ENCODE data around the gene TMEM256. TPM values are rescaled to one million over a fixed set of nuclear protein-coding genes. Genes with fewer than 3 reads are reported as not detected.

TMEM256 gene
- polyA plus RNA-seq, 12 donors, result 45.1 to 67.7 (median 49.8) TPM; not detected in 1

DNA sequence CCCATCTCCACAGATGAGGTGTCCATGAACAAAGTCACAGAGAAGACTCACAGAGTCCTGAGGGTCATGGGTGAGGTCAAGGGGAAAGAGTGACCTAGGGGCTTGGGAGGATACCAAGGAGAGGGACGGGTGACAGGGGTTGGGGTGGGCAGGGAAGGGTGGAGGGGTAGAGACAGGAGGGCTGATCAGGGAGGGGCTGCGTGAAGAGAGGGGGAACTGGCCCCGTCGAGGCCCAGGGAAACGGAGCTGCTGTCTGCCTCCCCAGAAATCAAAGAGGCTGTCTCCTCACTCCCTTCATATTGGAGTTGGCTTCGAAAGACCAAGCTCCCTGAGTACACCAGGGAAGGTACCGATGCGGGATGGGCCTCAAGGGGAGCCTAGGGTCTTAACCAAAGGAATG, 48.3 kb downstream of the TMEM256 start:
- no peak for DNase-seq

DNA sequence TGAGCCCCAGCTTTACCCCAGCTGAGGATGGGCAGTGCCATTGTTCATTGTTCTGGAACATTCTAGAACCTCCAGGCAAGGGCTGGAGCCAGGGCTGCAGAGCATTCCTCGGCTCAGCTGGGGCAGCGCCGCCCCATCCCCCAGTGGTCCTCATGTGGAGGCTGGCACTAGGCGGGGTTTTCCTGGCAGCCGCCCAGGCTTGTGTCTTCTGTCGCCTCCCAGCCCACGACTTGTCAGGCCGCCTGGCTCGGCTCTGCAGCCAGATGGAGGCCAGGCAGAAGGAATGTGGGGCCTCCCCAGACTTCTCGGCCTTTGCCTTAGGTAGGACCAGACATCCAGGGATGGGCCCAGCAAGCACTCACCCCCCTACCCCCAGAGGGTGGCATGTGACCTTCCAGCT, 48.8 kb downstream of the TMEM256 start, which contains the start of gene TMEM95:
Gene TMEM95 (plus strand): TSS at position 104 of the 400 bp plus-strand sequence. CDS start 49 bp downstream, at position 153.
- no peak for DNase-seq

DNA sequence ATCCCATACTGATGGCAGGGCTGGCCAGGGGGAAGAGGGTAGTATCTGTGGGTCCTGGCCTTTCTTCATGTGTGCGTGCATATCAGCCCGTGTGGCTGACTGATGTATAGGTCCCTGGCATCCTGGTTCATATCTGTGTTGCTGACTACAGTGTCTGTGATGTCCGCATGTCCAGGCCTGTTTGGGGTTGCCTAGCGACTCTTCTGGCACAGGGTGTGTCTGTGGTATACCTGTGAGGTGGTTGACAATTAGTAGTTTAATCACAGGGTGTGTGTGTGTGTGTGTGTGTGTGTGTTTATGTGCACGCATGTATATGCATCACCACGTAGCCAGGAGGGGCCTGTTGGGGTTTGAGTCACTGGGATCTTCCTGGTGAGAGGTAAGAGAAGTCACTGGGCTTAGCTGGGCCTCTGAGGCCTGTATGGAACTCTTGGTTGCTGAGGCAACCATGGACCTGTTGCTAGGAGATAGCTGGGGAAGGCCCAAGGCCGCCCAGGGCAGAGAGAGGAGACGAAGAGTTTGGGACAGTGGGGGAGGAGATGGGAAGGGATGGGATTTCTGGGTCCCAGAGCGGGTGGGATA, 49.5 kb downstream of the TMEM256 start:
- DNase-seq, result no peak

Other genes with a start within 250 kb of the TMEM256 start
- 1 to 10 TPM in 10 of 12 donors, not detected in 2; 1.4 to 10.0 (median 2.2) TPM for gene ASGR1, start 224.7 kb downstream of the TMEM256 start, polyA plus RNA-seq (ENCODE audit: insufficient read length in 12 of 12)
- gene DLG4, start 184.3 kb downstream of the TMEM256 start, polyA plus RNA-seq (ENCODE audit: insufficient read length in 12 of 12), result 10 to 100 TPM in 11 of 12 donors, not detected in 1; 14.8 to 47.6 (median 19.5) TPM
- 100 to 1,000 TPM in 11 of 12 donors, not detected in 1; 217 to 359 (median 236) TPM for gene ACADVL, start 184.2 kb downstream of the TMEM256 start, polyA plus RNA-seq (ENCODE audit: insufficient read length in 12 of 12)
- gene DVL2, start 169.6 kb downstream of the TMEM256 start, polyA plus RNA-seq (ENCODE audit: insufficient read length in 12 of 12), result 10 to 100 TPM in 11 of 12 donors, not detected in 1; 26.7 to 49.0 (median 33.7) TPM
- 10 to 100 TPM in 11 of 12 donors, not detected in 1; 22.6 to 56.9 (median 33.3) TPM for gene PHF23, start 164.6 kb downstream of the TMEM256 start, polyA plus RNA-seq (ENCODE audit: insufficient read length in 12 of 12)
- 100 to 1,000 TPM in 11 of 12 donors, not detected in 1; 201 to 913 (median 299) TPM for gene GABARAP, start 161.6 kb downstream of the TMEM256 start, polyA plus RNA-seq (ENCODE audit: insufficient read length in 12 of 12)
- 100 to 1,000 TPM in 11 of 12 donors, not detected in 1; 152 to 205 (median 181) TPM for gene CTDNEP1, start 152.4 kb downstream of the TMEM256 start, polyA plus RNA-seq (ENCODE audit: insufficient read length in 12 of 12)
- gene ELP5, start 151.9 kb downstream of the TMEM256 start, polyA plus RNA-seq (ENCODE audit: insufficient read length in 12 of 12), result 10 to 100 TPM in 11 of 12 donors, not detected in 1; 32.1 to 70.1 (median 38.0) TPM
- 10 to 100 TPM in 1 of 12 donors, 1 to 10 TPM in 7, under 1 TPM in 3, not detected in 1; 0.32 to 39.4 (median 1.1) TPM for gene CLDN7, start 141.6 kb downstream of the TMEM256 start, polyA plus RNA-seq (ENCODE audit: insufficient read length in 12 of 12)
- gene SLC2A4, start 122.4 kb downstream of the TMEM256 start, polyA plus RNA-seq (ENCODE audit: insufficient read length in 12 of 12), result 10 to 100 TPM in 10 of 12 donors, 1 to 10 TPM in 1, not detected in 1; 6.9 to 49.0 (median 19.5) TPM
- gene YBX2, start 109.5 kb downstream of the TMEM256 start, polyA plus RNA-seq (ENCODE audit: insufficient read length in 12 of 12), result 1 to 10 TPM in 9 of 12 donors, under 1 TPM in 2, not detected in 1; 0.41 to 6.7 (median 2.3) TPM
- 100 to 1,000 TPM; 199 to 437 (median 272) TPM for gene EIF5A, start 96.5 kb downstream of the TMEM256 start, polyA plus RNA-seq (ENCODE audit: insufficient read length in 12 of 12)
- gene GPS2, start 88.7 kb downstream of the TMEM256 start, polyA plus RNA-seq (ENCODE audit: insufficient read length in 12 of 12), result 100 to 1,000 TPM in 1 of 12 donors, 10 to 100 TPM in 10, not detected in 1; 56.0 to 125 (median 60.5) TPM
- 10 to 100 TPM in 11 of 12 donors, not detected in 1; 12.7 to 24.9 (median 17.4) TPM for gene NEURL4, start 74.8 kb downstream of the TMEM256 start, polyA plus RNA-seq (ENCODE audit: insufficient read length in 12 of 12)
- gene ACAP1, start 67.6 kb downstream of the TMEM256 start, polyA plus RNA-seq (ENCODE audit: insufficient read length in 12 of 12), result 10 to 100 TPM in 3 of 12 donors, 1 to 10 TPM in 8, not detected in 1; 2.8 to 17.4 (median 8.1) TPM
- gene KCTD11, start 51.9 kb downstream of the TMEM256 start, polyA plus RNA-seq (ENCODE audit: insufficient read length in 12 of 12), result 1 to 10 TPM in 11 of 12 donors, not detected in 1; 5.0 to 9.0 (median 6.6) TPM
- not detected for gene TMEM95, start 48.9 kb downstream of the TMEM256 start, polyA plus RNA-seq (ENCODE audit: insufficient read length in 12 of 12)
- 1 to 10 TPM in 2 of 12 donors, under 1 TPM in 8, not detected in 2; 0.15 to 3.8 (median 0.47) TPM for gene TNK1, start 23.0 kb downstream of the TMEM256 start, polyA plus RNA-seq (ENCODE audit: insufficient read length in 12 of 12)
- gene PLSCR3, start 9.6 kb downstream of the TMEM256 start, polyA plus RNA-seq (ENCODE audit: insufficient read length in 12 of 12), result 10 to 100 TPM in 11 of 12 donors, not detected in 1; 19.8 to 52.1 (median 23.2) TPM
- 10 to 100 TPM in 11 of 12 donors, not detected in 1; 17.0 to 37.6 (median 24.5) TPM for gene NLGN2, start 3.7 kb upstream of the TMEM256 start, polyA plus RNA-seq (ENCODE audit: insufficient read length in 12 of 12)
- gene SPEM1, start 16.2 kb upstream of the TMEM256 start, polyA plus RNA-seq (ENCODE audit: insufficient read length in 12 of 12), result not detected
- not detected for gene SPEM2, start 21.5 kb upstream of the TMEM256 start, polyA plus RNA-seq (ENCODE audit: insufficient read length in 12 of 12)
- gene SPEM3, start 24.8 kb upstream of the TMEM256 start, polyA plus RNA-seq (ENCODE audit: insufficient read length in 12 of 12), result not detected
- 1 to 10 TPM in 3 of 12 donors, under 1 TPM in 7, not detected in 2; 0.62 to 2.2 (median 0.86) TPM for gene TMEM102, start 31.3 kb upstream of the TMEM256 start, polyA plus RNA-seq (ENCODE audit: insufficient read length in 12 of 12)
- gene FGF11, start 35.4 kb upstream of the TMEM256 start, polyA plus RNA-seq (ENCODE audit: insufficient read length in 12 of 12), result 10 to 100 TPM in 1 of 12 donors, 1 to 10 TPM in 9, under 1 TPM in 1, not detected in 1; 0.97 to 15.9 (median 2.4) TPM
- 10 to 100 TPM in 11 of 12 donors, not detected in 1; 35.1 to 91.7 (median 79.7) TPM for gene CHRNB1, start 41.0 kb upstream of the TMEM256 start, polyA plus RNA-seq (ENCODE audit: insufficient read length in 12 of 12)
- 10 to 100 TPM in 11 of 12 donors, not detected in 1; 20.6 to 54.7 (median 24.4) TPM for gene ZBTB4, start 75.5 kb upstream of the TMEM256 start, polyA plus RNA-seq (ENCODE audit: insufficient read length in 12 of 12)
- under 1 TPM in 9 of 12 donors, not detected in 3; 0.08 to 0.65 (median 0.29) TPM for gene SLC35G6, start 77.3 kb upstream of the TMEM256 start, polyA plus RNA-seq (ENCODE audit: insufficient read length in 12 of 12)
- 100 to 1,000 TPM in 2 of 12 donors, 10 to 100 TPM in 10; 42.7 to 443 (median 60.3) TPM for gene POLR2A, start 80.3 kb upstream of the TMEM256 start, polyA plus RNA-seq (ENCODE audit: insufficient read length in 12 of 12)
- 10 to 100 TPM in 11 of 12 donors, not detected in 1; 18.6 to 34.0 (median 24.7) TPM for gene TNFSF12, start 145.0 kb upstream of the TMEM256 start, polyA plus RNA-seq (ENCODE audit: insufficient read length in 12 of 12)
- 10 to 100 TPM in 1 of 12 donors, 1 to 10 TPM in 10, not detected in 1; 2.8 to 21.1 (median 4.4) TPM for gene TNFSF13, start 154.7 kb upstream of the TMEM256 start, polyA plus RNA-seq (ENCODE audit: insufficient read length in 12 of 12)
- 10 to 100 TPM in 11 of 12 donors, not detected in 1; 30.8 to 61.1 (median 43.5) TPM for gene SENP3, start 157.8 kb upstream of the TMEM256 start, polyA plus RNA-seq (ENCODE audit: insufficient read length in 12 of 12)
- 100 to 1,000 TPM in 1 of 12 donors, 10 to 100 TPM in 10, not detected in 1; 16.8 to 222 (median 25.6) TPM for gene CD68, start 175.5 kb upstream of the TMEM256 start, polyA plus RNA-seq (ENCODE audit: insufficient read length in 12 of 12)
- gene MPDU1, start 179.8 kb upstream of the TMEM256 start, polyA plus RNA-seq (ENCODE audit: insufficient read length in 12 of 12), result 10 to 100 TPM in 11 of 12 donors, not detected in 1; 26.7 to 60.9 (median 46.7) TPM
- 10 to 100 TPM in 1 of 12 donors, 1 to 10 TPM in 9, not detected in 2; 1.3 to 12.9 (median 1.8) TPM for gene SOX15, start 186.0 kb upstream of the TMEM256 start, polyA plus RNA-seq (ENCODE audit: insufficient read length in 12 of 12)
- 10 to 100 TPM in 11 of 12 donors, not detected in 1; 30.5 to 71.8 (median 37.0) TPM for gene FXR2, start 210.8 kb upstream of the TMEM256 start, polyA plus RNA-seq (ENCODE audit: insufficient read length in 12 of 12)
- gene SAT2, start 223.7 kb upstream of the TMEM256 start, polyA plus RNA-seq (ENCODE audit: insufficient read length in 12 of 12), result 10 to 100 TPM in 11 of 12 donors, not detected in 1; 44.5 to 83.2 (median 68.8) TPM
- 1 to 10 TPM in 7 of 12 donors, under 1 TPM in 3, not detected in 2; 0.60 to 2.1 (median 1.2) TPM for gene SHBG, start 226.0 kb upstream of the TMEM256 start, polyA plus RNA-seq (ENCODE audit: insufficient read length in 12 of 12)
- 10 to 100 TPM in 11 of 12 donors, not detected in 1; 15.8 to 39.9 (median 26.1) TPM for gene ATP1B2, start 246.8 kb upstream of the TMEM256 start, polyA plus RNA-seq (ENCODE audit: insufficient read length in 12 of 12)